Osteoblast (primary cell): ENCODE measurements around the gene INSRR. TPM values are rescaled to one million over a fixed set of nuclear protein-coding genes. Genes with fewer than 3 reads are reported as not detected.

Experiments
- DNase-seq: peaks from one replicate; pipeline ENCODE4 v3.0.0; 2011; ENCODE audit warnings: low spot score, mixed read lengths; ENCODE audit not compliant: insufficient read length; ENCODE audit errors: missing footprints
- H2AFZ ChIP-seq: 2 replicates; pipeline ENCODE4 v1.6.0; 2011; ENCODE audit warnings: mild to moderate bottlenecking, low read length
- H3K27ac ChIP-seq: 2 replicates; pipeline ENCODE4 v1.5.1; 2011; ENCODE audit warnings: mild to moderate bottlenecking, low read depth, low read length, moderate library complexity
- H3K27me3 ChIP-seq: 2 replicates; pipeline ENCODE4 v1.6.0; 2012; ENCODE audit warnings: mild to moderate bottlenecking, control low read depth, inconsistent platforms, low read length, moderate library complexity; ENCODE audit not compliant: insufficient read depth
- H3K36me3 ChIP-seq: 2 replicates; pipeline ENCODE4 v1.5.1; 2011; ENCODE audit warnings: mild to moderate bottlenecking, low read length, control low read depth, moderate library complexity; ENCODE audit not compliant: insufficient read depth
- H3K4me1 ChIP-seq: 2 replicates; pipeline ENCODE4 v1.5.1; 2011; ENCODE audit warnings: mild to moderate bottlenecking, low read length, control low read depth, moderate library complexity; ENCODE audit not compliant: insufficient read depth
- H3K4me2 ChIP-seq: 2 replicates; pipeline ENCODE4 v1.6.0; 2011; ENCODE audit warnings: mild to moderate bottlenecking, low read length; ENCODE audit not compliant: insufficient read depth
- H3K4me3 ChIP-seq: fragments of 200-600 bp; sonication (generic); 3 replicates; pipeline ENCODE4 v1.5.1; 2012; ENCODE audit warnings: mild to moderate bottlenecking, low read length, inconsistent platforms; ENCODE audit not compliant: insufficient read depth
- H3K79me2 ChIP-seq: 2 replicates; pipeline ENCODE4 v1.6.0; 2012; ENCODE audit warnings: mild to moderate bottlenecking, low read length, control low read depth, inconsistent platforms; ENCODE audit not compliant: insufficient read depth
- H3K9me3 ChIP-seq: 2 replicates; pipeline ENCODE4 v1.5.1; 2011; ENCODE audit warnings: low read depth, low read length, control low read depth
- H4K20me1 ChIP-seq: 2 replicates; pipeline ENCODE4 v1.6.0; 2012; ENCODE audit warnings: mild to moderate bottlenecking, low read length, control low read depth; ENCODE audit not compliant: insufficient read depth
- total RNA-seq: library from RNA; depleted of rRNA; stranded (reverse); fragments of >200 nt; gene quantifications from 2 replicates; pipeline ENCODE4 v1.2.3, GENCODE V29; 2012
- TF ChIP-seq, protein P1 (sequence below): IDR thresholded peaks from 2 replicates; pipeline ENCODE4 v1.5.1; 2011; ENCODE audit warnings: mild to moderate bottlenecking, low read depth, low read length, moderate library complexity; ENCODE audit errors: extremely low read depth

The INSRR gene
- total RNA-seq, 1 donor: 0.36 TPM

DNA sequence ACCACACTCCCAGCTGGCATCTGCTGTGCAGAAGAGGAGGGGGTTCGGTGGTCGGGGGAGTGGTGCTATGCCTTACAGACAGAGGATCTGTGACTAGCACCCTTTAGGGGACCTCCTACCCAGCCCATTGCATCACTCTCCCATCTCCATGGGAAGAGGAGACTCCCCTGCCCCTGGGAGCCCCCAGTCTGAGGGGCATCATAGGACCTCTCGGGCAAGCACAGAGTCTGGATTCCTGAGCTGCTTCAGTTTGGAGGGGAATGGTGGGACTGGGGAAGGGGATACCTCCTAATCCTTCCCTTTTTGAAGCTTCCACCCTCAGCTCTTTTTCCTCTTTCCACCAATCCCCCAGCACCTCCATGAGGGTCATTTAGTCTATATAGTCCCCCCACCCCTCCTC lies 1.4 kb downstream of the INSRR start:
- Histone ChIP-seq H3K4me1 (peaks cover 14% of the 10 kb centered on the region), H3K79me2 (no peaks in the 10 kb centered on the region), H2AFZ (no peak overlapping the region), H3K9me3 (no peaks in the 10 kb centered on the region), H3K36me3 (no peaks in the 10 kb centered on the region), H3K4me2 (no peak overlapping the region), H3K27me3 (peaks cover 61% of the 10 kb centered on the region), H3K4me3 (no peak overlapping the region), H3K27ac (no peak overlapping the region), H4K20me1 (no peaks in the 10 kb centered on the region)
- TF ChIP-seq, protein P1, sequence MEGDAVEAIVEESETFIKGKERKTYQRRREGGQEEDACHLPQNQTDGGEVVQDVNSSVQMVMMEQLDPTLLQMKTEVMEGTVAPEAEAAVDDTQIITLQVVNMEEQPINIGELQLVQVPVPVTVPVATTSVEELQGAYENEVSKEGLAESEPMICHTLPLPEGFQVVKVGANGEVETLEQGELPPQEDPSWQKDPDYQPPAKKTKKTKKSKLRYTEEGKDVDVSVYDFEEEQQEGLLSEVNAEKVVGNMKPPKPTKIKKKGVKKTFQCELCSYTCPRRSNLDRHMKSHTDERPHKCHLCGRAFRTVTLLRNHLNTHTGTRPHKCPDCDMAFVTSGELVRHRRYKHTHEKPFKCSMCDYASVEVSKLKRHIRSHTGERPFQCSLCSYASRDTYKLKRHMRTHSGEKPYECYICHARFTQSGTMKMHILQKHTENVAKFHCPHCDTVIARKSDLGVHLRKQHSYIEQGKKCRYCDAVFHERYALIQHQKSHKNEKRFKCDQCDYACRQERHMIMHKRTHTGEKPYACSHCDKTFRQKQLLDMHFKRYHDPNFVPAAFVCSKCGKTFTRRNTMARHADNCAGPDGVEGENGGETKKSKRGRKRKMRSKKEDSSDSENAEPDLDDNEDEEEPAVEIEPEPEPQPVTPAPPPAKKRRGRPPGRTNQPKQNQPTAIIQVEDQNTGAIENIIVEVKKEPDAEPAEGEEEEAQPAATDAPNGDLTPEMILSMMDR: no peak
- peak; percentile 68 for DNase-seq

DNA sequence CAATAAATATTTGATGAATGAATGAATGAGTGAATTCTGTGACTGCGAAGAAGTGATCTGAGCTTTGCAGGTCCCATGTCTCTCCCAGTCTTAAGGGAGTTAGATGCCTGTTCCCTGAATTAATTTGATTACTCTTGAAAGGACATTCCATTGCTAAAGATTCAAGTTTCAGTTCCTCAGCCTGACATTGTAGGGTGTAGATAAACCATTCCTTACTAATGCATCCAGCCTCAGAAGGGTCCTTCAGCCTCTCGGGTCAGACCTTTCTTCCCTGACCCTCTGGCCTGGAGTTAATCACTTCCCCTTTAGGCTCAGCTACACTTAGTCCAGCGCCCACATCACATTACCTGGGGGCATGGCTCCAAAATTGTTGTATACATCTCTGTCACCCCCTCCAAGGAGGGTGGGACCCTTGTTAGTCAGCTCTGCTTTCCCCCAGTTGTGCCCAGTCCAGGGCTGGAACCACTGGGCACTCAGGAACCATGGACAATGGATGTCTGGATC lies 2.6 kb downstream of the INSRR start:
- TF ChIP-seq, protein P1: no peak
- Histone ChIP-seq H3K27ac (no peak overlapping the region), H3K9me3 (no peaks in the 10 kb centered on the region), H3K79me2 (no peaks in the 10 kb centered on the region), H2AFZ (no peak overlapping the region), H4K20me1 (no peaks in the 10 kb centered on the region), H3K36me3 (no peaks in the 10 kb centered on the region), H3K27me3 (peaks cover 50% of the 10 kb centered on the region), H3K4me1 (peaks cover 14% of the 10 kb centered on the region), H3K4me2 (no peak overlapping the region), H3K4me3 (no peak overlapping the region)
- peak; percentile 77 for DNase-seq

DNA sequence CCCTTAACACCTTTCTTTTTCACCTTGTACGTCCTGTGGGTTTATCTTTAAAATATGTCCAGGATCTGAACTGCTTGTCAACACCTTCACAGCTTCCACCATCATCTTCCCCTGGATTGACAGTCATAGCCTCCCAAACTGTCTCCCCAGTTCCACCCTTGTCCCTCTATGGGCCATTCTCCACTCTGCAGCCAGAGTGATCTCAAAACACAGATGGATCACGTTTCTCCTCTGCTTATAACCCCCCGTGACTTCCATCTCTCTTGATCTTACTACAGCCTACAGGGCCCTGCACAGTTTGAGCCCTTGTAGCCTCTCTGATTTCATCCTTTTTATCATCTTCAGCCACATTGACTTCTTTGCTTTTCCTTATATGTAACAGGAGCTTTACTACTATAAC lies 4.3 kb downstream of the INSRR start:
- Histone ChIP-seq H3K27me3 (peaks cover 33% of the 10 kb centered on the region), H3K4me3 (no peak overlapping the region), H3K79me2 (no peaks in the 10 kb centered on the region), H3K36me3 (no peaks in the 10 kb centered on the region), H2AFZ (no peak overlapping the region), H3K4me1 (peaks cover 6% of the 10 kb centered on the region), H3K27ac (no peak overlapping the region), H4K20me1 (no peaks in the 10 kb centered on the region), H3K9me3 (no peaks in the 10 kb centered on the region), H3K4me2 (no peak overlapping the region)
- TF ChIP-seq, protein P1: no peak
- DNase-seq: peak; percentile 86

DNA sequence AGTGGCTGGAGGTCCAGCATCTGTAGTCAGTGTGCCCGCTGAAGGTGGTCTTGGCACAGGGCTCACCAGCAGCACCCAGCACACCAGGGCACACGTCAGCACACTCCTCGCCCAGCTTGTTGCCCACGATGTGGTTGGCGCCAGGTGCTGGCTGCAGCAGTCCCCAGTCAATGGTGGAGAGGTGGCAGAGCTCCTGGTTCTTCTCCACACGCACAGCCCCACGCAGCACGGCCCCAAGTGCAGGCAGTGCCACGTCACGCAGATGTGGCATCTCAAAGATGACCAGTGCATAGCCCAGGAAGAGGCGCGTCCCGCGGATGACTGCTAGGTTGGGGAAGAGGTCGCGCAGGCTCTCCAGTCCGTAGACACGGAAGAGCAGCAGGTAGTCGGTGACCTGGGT lies 5.2 kb downstream of the INSRR start:
- Histone ChIP-seq H3K4me1 (no peaks in the 10 kb centered on the region), H3K9me3 (no peaks in the 10 kb centered on the region), H3K36me3 (no peaks in the 10 kb centered on the region), H3K27me3 (peaks cover 30% of the 10 kb centered on the region), H4K20me1 (no peaks in the 10 kb centered on the region), H3K4me2 (no peak overlapping the region), H3K27ac (no peak overlapping the region), H3K79me2 (no peaks in the 10 kb centered on the region), H3K4me3 (no peak overlapping the region), H2AFZ (no peak overlapping the region)
- peak; percentile 52 for DNase-seq
- TF ChIP-seq, protein P1: no peak
